ENCODE data around the gene NR6A1. TPM values are rescaled to one million over a fixed set of nuclear protein-coding genes. Genes with fewer than 3 reads are reported as not detected.
A peak's percentile ranks its signal among the peaks of the same experiment; 100 is the strongest.

Gene NR6A1
- total and polyA plus RNA-seq, 2 of the 13 experiments (the other 11 are each of a cell fraction or from before 2014, with no cell fraction given), result 28.1 to 31.5 TPM

GRCh38 chr9:124510650-124511425 lies 260.3 kb downstream of the NR6A1 start:
- DNase-seq (ENCODE audit: low spot score) (peak; percentile 90), FAIRE-seq (peak; percentile 90), ATAC-seq (peak; percentile 50)
- intact Hi-C loops (cut with micrococcal nuclease; ENCODE audit: unreplicated experiment) (no loop called here), in situ Hi-C loops (cut with HindIII; ENCODE audit: extremely low pct_ligation_motif_present, low pct_unique_long_range_greater_than_20kb) (no loop called here)
- no peak overlapping the region for H2AFZ ChIP-seq (ENCODE audit: low read length)
- H3K27ac ChIP-seq (ENCODE audit: extremely low read length, insufficient read depth, low read length), result peak overlapping the region; percentile 85
- peaks cover 13% of the 10 kb centered on the region for H3K79me2 ChIP-seq (ENCODE audit: insufficient read depth, low read length)
- no peaks in the 10 kb centered on the region for H3K9me3 ChIP-seq (ENCODE audit: low read length)
- no peaks in the 10 kb centered on the region for H4K20me1 ChIP-seq (ENCODE audit: insufficient read depth, low read length)
- peaks cover 65% of the 10 kb centered on the region for H3K4me1 ChIP-seq (ENCODE audit: insufficient read depth, low read length)
- peak overlapping the region; percentile 70 for H3K9ac ChIP-seq (ENCODE audit: insufficient read depth, low read depth, low read length)
- POLR2A ChIA-PET, result interaction anchor here (0.6 to 2.7 kb wide), 8 partner anchors 9 to 259 kb away, joined by 3 to 21 read pairs (median 4); no protein-coding TSS in a partner anchor
- no peaks in the 10 kb centered on the region for H3K27me3 ChIP-seq (ENCODE audit: control insufficient read depth in 1 of 2, insufficient read depth in 2 of 2, low read length in 2 of 2)
- no peaks in the 10 kb centered on the region for H3K36me3 ChIP-seq (replicated peaks in 1 of 2; ENCODE audit: control insufficient read depth in 1 of 2, insufficient read depth in 2 of 2, low read length in 2 of 2)
- peak overlapping the region in 1 of 3 experiments; percentile 51; a peak in 1 of 6 replicates for H3K4me3 ChIP-seq (replicated peaks in 1 of 3; ENCODE audit: insufficient read depth in 1 of 3, low read depth in 2 of 3, low read length in 3 of 3)
- CTCF ChIA-PET (ENCODE audit: low intra/inter-chr PET ratio, low total read pairs), result interaction anchor here (2.0 kb wide), 1 partner anchor 26 kb away, joined by 7 read pairs; no protein-coding TSS in a partner anchor
- peak overlapping the region; percentile 54 for H3K4me2 ChIP-seq (ENCODE audit: low read depth, low read length)
- no TSS peak for BruUV-seq (replicated peaks)
- 31% methylated on average over 6 of the region's 9 CpGs for WGBS (ENCODE audit: low lambda C conversion rate)
- peak; percentile 26 for TF ChIP-seq PHF5A (CRISPR knock-in tag; IDR thresholded peaks at IDR 0.05; ENCODE audit: low read depth, unreplicated experiment)
- TF ChIP-seq ZNF749 (CRISPR knock-in tag; IDR thresholded peaks at IDR 0.05; ENCODE audit: borderline replicate concordance), result 0 out of 2 replicates have a peak, but pooled peaks have one; percentile 58
- TF ChIP-seq, protein P1, sequence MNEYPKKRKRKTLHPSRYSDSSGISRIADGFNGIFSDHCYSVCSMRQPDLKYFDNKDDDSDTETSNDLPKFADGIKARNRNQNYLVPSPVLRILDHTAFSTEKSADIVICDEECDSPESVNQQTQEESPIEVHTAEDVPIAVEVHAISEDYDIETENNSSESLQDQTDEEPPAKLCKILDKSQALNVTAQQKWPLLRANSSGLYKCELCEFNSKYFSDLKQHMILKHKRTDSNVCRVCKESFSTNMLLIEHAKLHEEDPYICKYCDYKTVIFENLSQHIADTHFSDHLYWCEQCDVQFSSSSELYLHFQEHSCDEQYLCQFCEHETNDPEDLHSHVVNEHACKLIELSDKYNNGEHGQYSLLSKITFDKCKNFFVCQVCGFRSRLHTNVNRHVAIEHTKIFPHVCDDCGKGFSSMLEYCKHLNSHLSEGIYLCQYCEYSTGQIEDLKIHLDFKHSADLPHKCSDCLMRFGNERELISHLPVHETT (CRISPR knock-in tag; conservative IDR thresholded peaks at IDR 0.05), result no peak
- TF ChIP-seq ZFP62 (CRISPR knock-in tag; IDR thresholded peaks at IDR 0.05), result no peak
- TF ChIP-seq ZNF879 (CRISPR knock-in tag; IDR thresholded peaks at IDR 0.05), result no peak
- TF ChIP-seq MEIS2 (CRISPR knock-in tag; IDR thresholded peaks at IDR 0.05), result 0 out of 2 replicates have a peak, but pooled peaks have one; percentile 52
- TF ChIP-seq ZNF710 (CRISPR knock-in tag; IDR thresholded peaks at IDR 0.05; ENCODE audit: borderline replicate concordance), result no peak; the same call in 1 of the 2 replicates
- peak; percentile 22; the same call in 1 of the 2 replicates for TF ChIP-seq CREM (IDR thresholded peaks at IDR 0.05)
- TF ChIP-seq CREM (CRISPR knock-in tag; IDR thresholded peaks at IDR 0.05), result no peak
- TF ChIP-seq, protein P2, sequence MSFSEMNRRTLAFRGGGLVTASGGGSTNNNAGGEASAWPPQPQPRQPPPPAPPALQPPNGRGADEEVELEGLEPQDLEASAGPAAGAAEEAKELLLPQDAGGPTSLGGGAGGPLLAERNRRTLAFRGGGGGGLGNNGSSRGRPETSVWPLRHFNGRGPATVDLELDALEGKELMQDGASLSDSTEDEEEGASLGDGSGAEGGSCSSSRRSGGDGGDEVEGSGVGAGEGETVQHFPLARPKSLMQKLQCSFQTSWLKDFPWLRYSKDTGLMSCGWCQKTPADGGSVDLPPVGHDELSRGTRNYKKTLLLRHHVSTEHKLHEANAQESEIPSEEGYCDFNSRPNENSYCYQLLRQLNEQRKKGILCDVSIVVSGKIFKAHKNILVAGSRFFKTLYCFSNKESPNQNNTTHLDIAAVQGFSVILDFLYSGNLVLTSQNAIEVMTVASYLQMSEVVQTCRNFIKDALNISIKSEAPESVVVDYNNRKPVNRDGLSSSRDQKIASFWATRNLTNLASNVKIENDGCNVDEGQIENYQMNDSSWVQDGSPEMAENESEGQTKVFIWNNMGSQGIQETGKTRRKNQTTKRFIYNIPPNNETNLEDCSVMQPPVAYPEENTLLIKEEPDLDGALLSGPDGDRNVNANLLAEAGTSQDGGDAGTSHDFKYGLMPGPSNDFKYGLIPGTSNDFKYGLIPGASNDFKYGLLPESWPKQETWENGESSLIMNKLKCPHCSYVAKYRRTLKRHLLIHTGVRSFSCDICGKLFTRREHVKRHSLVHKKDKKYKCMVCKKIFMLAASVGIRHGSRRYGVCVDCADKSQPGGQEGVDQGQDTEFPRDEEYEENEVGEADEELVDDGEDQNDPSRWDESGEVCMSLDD (CRISPR knock-in tag; IDR thresholded peaks at IDR 0.05; ENCODE audit: borderline replicate concordance), result no peak
- TF ChIP-seq ZNF543 (CRISPR knock-in tag; IDR thresholded peaks at IDR 0.05), result no peak
- TF ChIP-seq HMG20A (CRISPR knock-in tag; IDR thresholded peaks at IDR 0.05; ENCODE audit: borderline replicate concordance), result no peak; the same call in 1 of the 2 replicates
- TF ChIP-seq ETV5 (CRISPR knock-in tag; IDR thresholded peaks at IDR 0.05; ENCODE audit: borderline replicate concordance), result no peak
- TF ChIP-seq ZNF713 (CRISPR knock-in tag; IDR thresholded peaks at IDR 0.05), result no peak
- no peak for TF ChIP-seq RFX3 (CRISPR knock-in tag; IDR thresholded peaks at IDR 0.05)
- TF ChIP-seq ISL2 (CRISPR knock-in tag; IDR thresholded peaks at IDR 0.05), result peak; percentile 34; the same call in 1 of the 2 replicates
- TF ChIP-seq HNRNPK (IDR thresholded peaks at IDR 0.05; ENCODE audit: low read depth, low read length, poor library complexity, severe bottlenecking), result no peak
- no peak for TF ChIP-seq ZSCAN22 (CRISPR knock-in tag; IDR thresholded peaks at IDR 0.05)
- no peak for TF ChIP-seq ZNF432 (CRISPR knock-in tag; IDR thresholded peaks at IDR 0.05; ENCODE audit: borderline replicate concordance)
